AG04450 (cell line): ENCODE measurements around the gene AMIGO3. TPM values are rescaled to one million over a fixed set of nuclear protein-coding genes. Genes with fewer than 3 reads are reported as not detected.

Source experiments
- CTCF ChIA-PET: fragments of 300-600, 350-600 bp; formaldehyde crosslinking; extraction: SDS; loops from one replicate; lab custom pipeline; 2022; ENCODE audit warnings: antibody characterized with exemption, inconsistent platforms; lab: Charles Lee
- POLR2A ChIA-PET: fragments of 350-600 bp; formaldehyde crosslinking; extraction: SDS; loops from one replicate; lab custom pipeline; 2021; ENCODE audit warnings: antibody characterized with exemption, inconsistent platforms; lab: Yijun Ruan, JAX
- DNase-seq: peaks from one replicate; pipeline ENCODE4 v3.0.0-alpha.2; 2011; ENCODE audit warnings: low read depth, low spot score
- H3K27ac ChIP-seq: one replicate; pipeline ENCODE4 v1.5.1; 2012; ENCODE audit warnings: low read depth, low read length, control low read depth
- H3K27me3 ChIP-seq: one replicate; pipeline ENCODE4 v1.6.0; 2012; ENCODE audit warnings: low read length; ENCODE audit not compliant: control insufficient read depth, insufficient read depth
- H3K4me3 ChIP-seq: 2 replicates; pipeline ENCODE4 v1.5.1; 2011; ENCODE audit warnings: mild to moderate bottlenecking, low read depth, low read length, control low read depth
- H3K9me3 ChIP-seq: 2 replicates; pipeline ENCODE4 v1.5.1; 2012; ENCODE audit warnings: low read length; ENCODE audit not compliant: control insufficient read depth, insufficient read depth
- CTCF ChIP-seq: IDR thresholded peaks from 2 replicates; pipeline ENCODE4 v1.5.1; 2011; ENCODE audit warnings: low read depth, low read length, control low read depth, inconsistent platforms
- polyA plus RNA-seq: library from polyadenylated mRNA; depleted of rRNA; stranded (reverse); fragments of >200 nt; gene quantifications from 2 replicates; pipeline ENCODE4 v1.2.3, GENCODE V29; 2011

Gene AMIGO3
- polyA plus RNA-seq, 1 experiment: not detected

GRCh38 chr3:49670940-49671290, 48.6 kb downstream of the AMIGO3 start:
- ChIA-PET POLR2A (interaction anchor here (1.2 kb wide), 1 partner anchor 131 kb away, joined by 5 read pairs; no protein-coding TSS in a partner anchor), CTCF (interaction anchor here (0.6 to 3.3 kb wide), 11 partner anchors 14 to 172 kb away, joined by 3 to 208 read pairs (median 4); no protein-coding TSS in a partner anchor)
- no peak for TF ChIP-seq CTCF
- H3K27ac ChIP-seq: no peak overlapping the region
- peaks cover 12% of the 10 kb centered on the region for H3K9me3 ChIP-seq
- no peak overlapping the region for H3K4me3 ChIP-seq
- peaks cover 5% of the 10 kb centered on the region for H3K27me3 ChIP-seq
- DNase-seq: no peak

- Histone ChIP-seq H3K9me3 (peaks cover 12% of the 10 kb centered on the region), H3K27me3 (peaks cover 9% of the 10 kb centered on the region), H3K4me3 (no peak overlapping the region), H3K27ac (no peak overlapping the region)
- POLR2A ChIA-PET: interaction anchor here (0.9 to 1.3 kb wide), 2 partner anchors 78 to 129 kb away, joined by 3 to 7 read pairs; no protein-coding TSS in a partner anchor
- CTCF ChIA-PET: interaction anchor here (0.6 to 1.9 kb wide), 4 partner anchors 23 to 170 kb away, joined by 3 to 19 read pairs (median 3); no protein-coding TSS in a partner anchor
- no peak for DNase-seq
- TF ChIP-seq CTCF: no peak
Measured at GRCh38 chr3:49669352-49669751, 50.1 kb downstream of the AMIGO3 start.

- H3K9me3 ChIP-seq: peaks cover 12% of the 10 kb centered on the region
- POLR2A ChIA-PET: interaction anchor here (0.9 to 1.3 kb wide), 2 partner anchors 78 to 129 kb away, joined by 3 to 7 read pairs; no protein-coding TSS in a partner anchor
- DNase-seq: no peak
- CTCF ChIA-PET: interaction anchor here (0.6 to 1.9 kb wide), 3 partner anchors 57 to 170 kb away, joined by 3 to 19 read pairs (median 3); no protein-coding TSS in a partner anchor
- TF ChIP-seq CTCF: no peak
- no peak overlapping the region for H3K27ac ChIP-seq
- H3K27me3 ChIP-seq: peaks cover 10% of the 10 kb centered on the region
- H3K4me3 ChIP-seq: no peak overlapping the region
Measured at GRCh38 chr3:49668861-49669260, 50.6 kb downstream of the AMIGO3 start.

GRCh38 chr3:49668414-49668797, 51.1 kb downstream of the AMIGO3 start:
- H3K27me3 ChIP-seq: peaks cover 14% of the 10 kb centered on the region
- ChIA-PET CTCF (interaction anchor here (1.9 to 4.5 kb wide), 2 partner anchors 129 kb away, joined by 19 to 28 read pairs; no protein-coding TSS in a partner anchor), POLR2A (interaction anchor here (0.9 kb wide), 1 partner anchor 77 kb away, joined by 3 read pairs; no protein-coding TSS in a partner anchor)
- no peak overlapping the region for H3K27ac ChIP-seq
- no peak for DNase-seq
- no peak overlapping the region for H3K4me3 ChIP-seq
- TF ChIP-seq CTCF: no peak
- peaks cover 7% of the 10 kb centered on the region for H3K9me3 ChIP-seq

GRCh38 chr3:49667701-49668413, 51.6 kb downstream of the AMIGO3 start:
- DNase-seq: no peak
- H3K4me3 ChIP-seq: no peak overlapping the region
- ChIA-PET CTCF (interaction anchor here (0.6 to 4.5 kb wide), 2 partner anchors 128 to 130 kb away, joined by 4 to 28 read pairs; no protein-coding TSS in a partner anchor), POLR2A (no interaction called here)
- TF ChIP-seq CTCF: no peak
- peaks cover 16% of the 10 kb centered on the region for H3K27me3 ChIP-seq
- no peak overlapping the region for H3K27ac ChIP-seq
- H3K9me3 ChIP-seq: peaks cover 2% of the 10 kb centered on the region
